Hematopoietic multipotent progenitor cell (in vitro differentiated cells): ENCODE measurements around the gene ZNF45. TPM values are rescaled to one million over a fixed set of nuclear protein-coding genes. Genes with fewer than 3 reads are reported as not detected.
"Not testable (repeated sequence)": the region's sequence is repeated elsewhere in the genome, so short reads cannot be mapped to it uniquely, and the experiment has no call there.

ENCODE experiments used
- DNase-seq, 3 donors: peaks; one replicate each; pipeline ENCODE4 v3.0.0-alpha.2; 2011 to 2015; ENCODE audit warnings: low read depth in 2 of 3, low spot score in 2 of 3
- small RNA-seq: library from RNA; depleted of rRNA; stranded (forward); fragments of <200 nt; gene quantifications from one replicate; pipeline ENCODE3, GENCODE V24; 2012
- total RNA-seq: library from RNA; depleted of rRNA; stranded (reverse); fragments of >200 nt; gene quantifications from one replicate; pipeline ENCODE4 v1.2.3, GENCODE V29; 2012

ZNF45 gene
- total RNA-seq, 1 donor = 12.9 TPM

DNA sequence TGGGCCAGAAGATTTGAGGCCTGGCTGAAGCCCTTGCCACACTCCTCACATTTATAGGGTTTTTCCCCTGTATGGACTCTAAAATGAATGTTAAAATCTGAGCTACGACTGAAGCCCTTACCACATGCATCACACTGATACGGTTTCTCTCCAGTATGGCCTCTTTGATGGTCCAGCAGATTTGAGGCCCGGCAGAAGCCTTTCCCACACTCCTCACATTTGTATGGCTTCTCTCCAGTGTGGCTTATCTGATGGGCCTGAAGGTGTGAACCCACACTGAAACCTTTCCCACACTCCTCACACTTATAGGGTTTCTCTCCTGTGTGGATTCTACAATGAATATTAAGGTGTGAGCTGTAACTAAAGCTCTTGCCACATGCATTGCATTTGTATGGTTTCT, 21.0 kb downstream of the ZNF45 start:
- peak in 1 of 3 donors; percentile 13 for DNase-seq

DNA sequence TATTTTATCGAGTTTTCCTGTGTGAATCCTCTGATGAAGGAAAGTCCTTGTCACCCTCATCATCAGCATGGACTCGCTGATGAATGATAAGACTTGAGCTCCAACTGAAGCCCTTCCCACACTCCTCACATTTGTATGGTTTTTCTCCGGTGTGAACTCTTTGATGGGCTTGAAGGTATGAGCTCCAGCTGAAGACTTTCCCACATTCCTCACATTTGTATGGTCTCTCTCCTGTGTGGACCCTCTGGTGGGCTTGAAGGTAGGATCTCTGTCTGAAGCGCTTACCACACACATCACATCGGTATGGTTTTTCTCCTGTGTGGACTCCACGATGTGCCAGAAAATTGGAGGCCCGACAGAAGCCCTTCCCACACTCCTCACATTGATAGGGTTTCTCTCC, 21.7 kb downstream of the ZNF45 start:
- DNase-seq = peak in 1 of 3 donors; percentile 1

DNA sequence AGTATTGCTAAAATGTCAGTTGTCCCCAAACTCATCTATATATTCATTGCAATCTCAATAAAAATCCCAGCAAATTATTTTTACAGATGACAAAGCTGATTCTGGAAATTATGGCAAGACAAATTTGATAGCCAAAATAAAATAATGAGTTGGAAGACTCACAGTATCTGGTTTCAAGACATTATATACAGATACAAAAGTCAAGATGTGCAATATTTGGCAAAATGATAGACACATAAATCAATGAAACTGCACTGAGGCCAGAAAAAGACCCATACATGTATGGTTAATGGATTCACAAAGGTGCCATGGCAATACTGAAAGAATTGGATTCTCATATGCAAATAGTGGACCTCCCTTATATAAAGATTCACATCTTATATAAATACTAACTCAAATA, 24.2 kb downstream of the ZNF45 start:
- DNase-seq = no peak

DNA sequence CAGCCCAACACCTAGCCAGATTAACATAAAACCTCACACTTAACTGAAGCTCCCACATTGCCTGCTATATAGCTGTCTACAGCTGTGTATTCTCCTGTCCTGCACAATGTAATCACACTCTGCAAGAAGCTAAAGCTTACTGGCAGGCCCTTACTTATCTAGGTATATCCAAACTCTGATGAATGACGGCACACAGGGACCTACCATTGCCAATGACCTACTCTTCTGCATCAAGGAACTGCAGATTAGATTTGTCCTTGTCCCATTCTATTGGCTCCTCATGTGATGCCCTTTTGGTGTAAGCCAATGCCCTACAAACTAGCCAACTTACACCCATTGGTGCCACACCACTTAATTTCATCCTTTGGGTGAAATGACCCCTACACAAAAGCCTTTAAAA, 26.4 kb downstream of the ZNF45 start:
- no peak for DNase-seq

DNA sequence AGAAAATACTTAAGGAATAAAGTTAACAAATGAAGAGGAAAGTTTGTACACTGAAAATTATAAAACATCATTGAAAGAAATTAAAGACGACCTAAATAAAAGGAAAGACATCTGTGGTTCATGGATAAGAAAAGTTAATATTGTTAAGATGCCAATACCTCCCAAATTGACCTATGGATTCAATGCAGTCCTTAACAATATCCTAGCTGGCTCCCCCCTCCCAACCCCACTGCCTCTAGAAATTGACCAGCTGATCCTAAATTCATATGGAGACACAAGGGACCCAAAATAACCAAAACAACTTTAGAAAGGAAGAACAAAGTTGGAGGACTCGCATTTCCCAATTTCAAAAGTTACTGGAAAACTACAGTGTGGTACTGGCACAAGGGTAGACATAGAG, 28.3 kb downstream of the ZNF45 start:
- DNase-seq = no peak

DNA sequence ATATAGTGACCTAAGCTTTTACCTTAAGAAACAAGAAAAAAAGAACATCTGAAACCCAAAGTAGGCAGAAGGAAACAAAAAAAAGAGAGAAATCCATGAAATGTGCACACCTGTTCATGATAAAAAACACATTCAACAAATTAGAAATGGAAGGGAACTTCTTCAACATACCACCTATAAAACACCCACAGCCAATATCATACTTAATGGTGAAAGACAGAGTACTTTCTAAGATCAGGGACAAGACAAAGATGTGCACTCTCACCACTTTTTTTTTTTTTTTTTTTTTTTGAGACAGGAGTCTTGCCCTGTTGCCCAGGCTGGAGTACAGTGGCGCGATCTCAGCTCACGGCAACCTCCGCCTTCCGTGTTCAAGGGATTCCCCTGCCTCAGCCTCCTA, 29.2 kb downstream of the ZNF45 start:
- no peak for DNase-seq

DNA sequence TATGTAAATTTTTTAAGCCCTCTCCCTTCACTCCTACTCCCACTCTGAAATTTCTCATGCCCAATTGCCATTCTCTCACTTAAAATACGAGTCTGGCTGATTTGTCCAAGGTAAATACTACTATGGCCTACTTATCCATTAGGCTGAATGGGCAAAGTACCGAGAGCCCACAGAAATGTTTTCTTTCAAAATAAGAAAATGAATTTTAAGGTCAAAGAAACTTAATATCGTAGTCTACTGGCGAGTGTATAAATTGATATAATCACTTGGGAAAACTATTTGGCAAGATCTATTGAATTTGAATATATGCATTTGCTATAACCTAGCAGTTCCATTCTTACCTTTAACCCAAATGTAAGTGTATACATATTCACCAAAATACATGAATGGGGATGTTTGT, 32.7 kb downstream of the ZNF45 start:
- no peak for DNase-seq

DNA sequence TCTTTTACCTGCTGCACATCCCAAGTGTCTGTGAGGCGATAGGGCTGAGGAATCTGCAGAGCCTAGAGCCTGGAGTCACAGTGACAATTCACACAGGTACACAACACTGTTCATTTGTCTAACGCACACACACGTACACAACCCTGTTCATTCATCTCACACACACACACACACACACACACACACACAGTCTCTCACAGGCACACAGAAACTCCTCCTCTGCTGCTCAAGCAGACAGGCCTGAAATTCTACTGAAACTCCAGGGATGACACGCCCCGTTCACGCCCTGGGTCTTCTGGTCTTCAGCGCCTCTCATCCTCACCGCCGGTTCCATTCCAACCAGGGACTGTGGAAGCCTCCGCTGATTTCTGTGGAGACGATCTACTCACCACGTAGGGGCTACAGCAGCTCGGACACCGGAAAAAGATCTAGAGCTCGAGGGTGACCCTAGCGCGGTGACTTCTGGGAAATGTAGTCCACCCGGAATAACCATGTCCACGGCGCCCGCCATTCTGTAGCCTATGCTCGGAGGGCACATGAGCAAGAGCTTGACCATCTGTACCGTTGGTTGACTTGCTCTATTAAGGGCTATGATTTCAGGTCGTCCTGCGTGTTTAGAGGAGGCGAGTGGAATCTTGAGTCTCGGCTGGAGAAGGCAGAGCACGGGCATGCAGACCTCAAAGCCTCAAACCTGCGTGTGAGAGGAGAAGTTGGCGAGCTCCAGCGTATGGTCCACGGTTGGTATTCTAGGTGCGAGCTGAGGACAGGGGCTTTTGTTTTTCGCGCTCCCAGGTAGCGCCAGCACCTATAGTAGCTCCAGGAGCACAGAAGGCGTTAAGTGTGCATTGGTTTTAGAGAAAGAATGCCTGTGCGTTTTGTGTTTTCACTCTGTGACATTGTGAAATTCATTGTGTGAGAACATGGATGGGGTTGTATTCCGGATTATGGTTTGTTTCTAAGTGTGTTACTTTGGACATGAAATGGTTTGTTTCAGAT, 33.4 kb downstream of the ZNF45 start:
- DNase-seq = peak; percentile 22 to 68 (median 65)

DNA sequence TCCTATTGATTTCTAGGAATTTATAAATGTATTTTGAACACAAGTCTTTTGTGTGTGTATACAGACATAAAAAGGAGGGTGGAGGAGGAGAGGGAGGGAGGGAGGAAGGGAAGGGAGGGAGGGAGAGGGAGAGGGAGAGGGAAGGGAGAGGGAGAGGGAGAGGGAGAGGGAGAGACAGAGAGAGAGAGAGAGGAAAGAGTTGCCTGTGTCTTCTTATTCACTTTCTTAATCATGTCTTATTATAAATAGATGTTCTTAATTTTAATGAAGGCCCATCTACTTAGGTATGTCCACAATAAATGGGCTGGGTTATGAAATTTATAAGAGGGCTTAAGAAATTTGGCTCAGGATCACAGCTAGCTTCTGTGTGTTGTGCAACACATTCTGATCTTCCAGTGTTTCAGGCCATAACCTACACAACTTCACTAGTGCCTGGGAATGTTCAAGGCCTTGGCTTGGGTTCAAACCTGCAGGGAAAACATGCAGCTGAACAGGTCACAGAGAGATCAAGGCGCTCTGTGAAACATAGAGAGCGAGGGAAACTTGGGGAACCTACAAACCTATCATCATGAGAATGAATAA, 39.3 kb downstream of the ZNF45 start:
- no peak for DNase-seq

DNA sequence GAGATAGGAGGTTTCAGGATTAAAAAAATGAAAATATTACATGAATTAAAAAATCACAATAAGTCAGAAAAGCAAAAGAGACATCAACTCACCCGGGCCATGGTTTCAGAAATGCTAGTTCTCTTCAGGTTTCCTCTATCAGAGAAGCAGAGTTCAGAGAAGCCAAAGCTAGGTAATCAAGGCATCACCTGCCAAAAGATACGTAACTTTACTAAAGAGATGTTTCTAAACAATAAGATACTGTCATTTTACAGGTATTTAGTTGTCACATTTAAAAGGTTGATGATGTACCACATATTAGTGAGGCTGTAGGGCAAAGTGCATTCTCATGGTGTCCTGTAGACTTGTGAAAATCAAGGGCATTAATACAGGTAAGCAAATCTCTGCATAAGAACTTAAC, 51.2 kb downstream of the ZNF45 start, which contains the start of gene ZNF404:
TSS of gene ZNF404 (minus strand) at position 101 of the 400 bp plus-strand sequence.
- DNase-seq = no peak

DNA sequence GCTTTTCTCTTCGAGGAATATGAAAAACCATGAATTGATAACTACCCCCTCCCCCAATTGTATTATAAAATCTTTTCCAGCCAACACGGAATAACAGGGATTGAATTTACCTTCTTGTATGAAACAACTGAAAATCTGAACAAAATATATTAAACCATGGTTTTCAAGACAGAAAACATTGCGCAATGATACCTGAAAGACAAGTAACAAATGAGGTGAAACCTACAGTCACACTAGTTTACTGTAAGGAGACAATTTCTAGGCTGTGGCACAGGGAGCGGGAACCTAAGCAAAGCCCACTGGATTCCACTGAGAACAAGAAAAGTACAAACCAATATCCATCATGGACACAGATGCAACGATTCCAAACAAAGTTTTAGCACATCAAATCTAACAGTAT, 54.6 kb downstream of the ZNF45 start:
- no peak for DNase-seq

DNA sequence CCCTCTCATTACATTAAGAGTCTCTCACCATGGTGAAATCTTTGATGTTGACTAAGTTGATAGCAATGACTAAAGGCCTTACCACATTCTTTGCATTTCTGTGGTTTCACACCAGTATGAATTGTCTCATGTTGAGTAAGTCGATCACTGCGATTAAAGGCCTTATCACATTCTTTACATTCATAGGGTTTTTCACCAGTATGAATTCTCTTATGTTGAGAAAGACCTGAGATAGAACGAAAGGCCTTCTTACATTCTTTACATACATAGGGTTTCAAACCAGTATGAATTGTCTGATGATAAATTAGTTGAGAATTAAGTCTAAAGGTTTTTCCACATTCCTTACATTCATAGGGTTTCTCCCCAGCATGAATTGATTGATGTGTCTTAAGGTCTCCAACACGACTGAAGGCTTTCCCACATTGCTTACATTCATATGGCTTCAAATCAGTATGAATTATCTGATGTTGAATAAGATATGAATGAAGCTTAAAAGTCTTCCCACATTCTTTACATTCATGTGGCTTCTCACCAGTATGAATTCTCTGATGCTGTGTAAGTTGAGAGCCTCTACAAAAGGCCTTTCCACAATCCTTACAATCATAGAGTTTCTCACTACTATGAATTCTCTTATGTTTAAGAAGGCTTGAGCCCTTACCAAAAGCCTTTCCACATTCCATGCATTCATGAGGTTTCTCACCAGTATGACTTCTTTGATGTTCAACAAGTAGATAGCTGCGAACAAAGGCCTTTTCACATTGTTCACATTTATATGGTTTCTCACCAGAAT, 62.3 kb downstream of the ZNF45 start:
- no peak for DNase-seq

DNA sequence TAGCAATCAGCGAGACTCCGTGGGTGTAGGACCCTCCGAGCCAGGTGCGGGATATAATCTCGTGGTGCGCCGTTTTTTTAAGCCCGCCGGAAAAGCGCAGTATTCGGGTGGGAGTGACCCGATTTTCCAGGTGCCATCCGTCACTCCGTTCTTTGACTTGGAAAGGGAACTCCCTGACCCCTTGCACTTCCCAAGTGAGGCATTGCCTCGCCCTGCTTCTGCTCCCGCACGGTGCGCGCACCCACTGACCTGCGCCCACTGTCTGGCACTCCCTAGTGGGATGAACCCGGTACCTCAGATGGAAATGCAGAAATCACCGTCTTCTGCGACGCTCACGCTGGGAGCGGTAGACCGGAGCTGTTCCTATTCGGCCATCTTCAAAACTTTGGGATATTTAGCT, 68.2 kb downstream of the ZNF45 start:
- not testable (repeated sequence) for DNase-seq

Small RNAs within 50 kb of the gene (small RNA-seq; reads per million reads assigned to genes)
- not detected for gene AC006213.5

Other genes starting within 250 kb of the ZNF45 start
- gene IRGC, start 219.2 kb downstream of the ZNF45 start, total RNA-seq = not detected
- gene SMG9, start 180.3 kb downstream of the ZNF45 start, total RNA-seq = 14.8 TPM
- 136 TPM for gene KCNN4, start 154.3 kb downstream of the ZNF45 start, total RNA-seq
- gene LYPD5, start 132.8 kb downstream of the ZNF45 start, total RNA-seq = 3.5 TPM
- 5.7 TPM for gene ZNF283, start 108.0 kb downstream of the ZNF45 start, total RNA-seq
- gene ZNF404, start 51.3 kb downstream of the ZNF45 start, total RNA-seq = 2.7 TPM
- 3.8 TPM for gene ZNF221, start 15.9 kb upstream of the ZNF45 start, total RNA-seq
- gene ZNF155, start 48.9 kb upstream of the ZNF45 start, total RNA-seq = 2.2 TPM
- gene ZNF230, start 67.7 kb upstream of the ZNF45 start, total RNA-seq = 2.4 TPM
- gene ZNF222, start 90.1 kb upstream of the ZNF45 start, total RNA-seq = 2.7 TPM
- gene ZNF223, start 116.8 kb upstream of the ZNF45 start, total RNA-seq = 3.0 TPM
- gene ZNF284, start 136.9 kb upstream of the ZNF45 start, total RNA-seq = 1.3 TPM
- 16.7 TPM for gene ZNF224, start 159.1 kb upstream of the ZNF45 start, total RNA-seq
- gene ZNF225, start 178.1 kb upstream of the ZNF45 start, total RNA-seq = 1.9 TPM
- gene ZNF234, start 206.3 kb upstream of the ZNF45 start, total RNA-seq = 4.6 TPM
- 8.1 TPM for gene ZNF226, start 229.8 kb upstream of the ZNF45 start, total RNA-seq